ENCODE results near the gene MMP13. TPM values are rescaled to one million over a fixed set of nuclear protein-coding genes. Genes with fewer than 3 reads are reported as not detected.
A peak's percentile ranks its signal among the peaks of the same experiment; 100 is the strongest.
"Not testable (repeated sequence)": the region's sequence is repeated elsewhere in the genome, so short reads cannot be mapped to it uniquely, and the experiment has no call there.

The MMP13 gene
- total RNA-seq (2014; rRNA removed; shearing (Covaris generic)): 0.13 TPM in 1 of 2 replicates, not detected in the other

DNA sequence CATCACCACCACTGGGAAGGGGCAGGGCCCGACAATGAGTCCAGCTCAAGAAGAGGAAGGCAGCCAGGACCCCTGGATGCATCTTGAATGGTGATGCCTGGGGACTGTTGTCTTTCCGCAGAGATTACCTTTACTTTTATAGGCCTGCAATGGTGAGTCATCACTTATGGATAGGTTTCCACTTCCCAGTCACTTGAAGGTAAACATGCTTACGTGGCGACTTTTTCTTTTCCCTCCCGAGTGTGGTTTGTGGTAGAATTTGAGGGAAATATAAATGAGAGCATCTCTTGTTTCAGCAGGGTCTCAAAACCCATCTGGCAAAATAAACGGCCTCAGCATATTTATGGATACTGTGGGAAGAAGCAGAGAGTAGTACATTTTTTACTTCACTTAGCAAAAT, at the start of gene MMP13:
TSS of gene MMP13 (minus strand) at position 109 of the 400 bp plus-strand sequence. CDS start at position 82, 27 bp downstream.
- DNase-seq (ENCODE audit: low spot score): peak; percentile 68

DNA sequence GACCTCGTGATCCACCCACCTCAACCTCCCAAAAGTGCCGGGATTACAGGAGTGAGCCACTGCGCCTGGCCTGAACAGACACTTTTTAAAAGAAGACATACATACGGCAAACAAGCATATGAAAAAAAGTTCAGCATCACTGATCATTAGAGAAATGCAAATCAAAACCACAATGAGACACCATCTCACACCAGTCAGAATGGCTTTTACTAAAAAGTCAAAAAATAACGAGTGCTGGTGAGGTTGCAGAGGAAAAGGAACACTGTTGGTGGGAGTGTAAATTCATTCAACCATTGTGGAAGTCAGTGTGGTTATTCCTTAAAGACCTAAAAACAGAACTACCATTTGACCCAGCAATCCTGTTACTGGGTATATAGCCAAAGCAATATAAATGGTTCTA, 48.7 kb upstream of the MMP13 start:
- DNase-seq (ENCODE audit: low spot score): not testable (repeated sequence)

DNA sequence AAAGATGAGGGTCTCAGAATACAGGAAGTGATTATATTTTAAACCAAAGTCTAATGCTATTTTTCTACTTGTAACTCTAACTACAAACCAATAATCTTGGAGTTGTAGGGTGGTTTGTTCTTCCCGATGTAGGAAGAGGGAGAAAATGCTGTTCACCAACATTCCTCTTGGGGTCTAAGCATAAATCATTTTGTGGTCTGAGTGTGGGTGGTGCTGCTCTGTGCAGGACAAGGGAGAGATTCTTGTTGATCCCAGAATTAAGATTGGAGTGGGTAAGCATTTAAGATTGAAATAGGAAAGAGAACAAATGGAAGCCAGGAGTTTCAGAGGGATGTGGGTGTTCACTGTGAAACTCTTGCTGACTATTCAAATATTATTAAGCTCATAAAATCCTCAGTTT, 38.6 kb upstream of the MMP13 start:
- no peak for DNase-seq (ENCODE audit: low spot score)

DNA sequence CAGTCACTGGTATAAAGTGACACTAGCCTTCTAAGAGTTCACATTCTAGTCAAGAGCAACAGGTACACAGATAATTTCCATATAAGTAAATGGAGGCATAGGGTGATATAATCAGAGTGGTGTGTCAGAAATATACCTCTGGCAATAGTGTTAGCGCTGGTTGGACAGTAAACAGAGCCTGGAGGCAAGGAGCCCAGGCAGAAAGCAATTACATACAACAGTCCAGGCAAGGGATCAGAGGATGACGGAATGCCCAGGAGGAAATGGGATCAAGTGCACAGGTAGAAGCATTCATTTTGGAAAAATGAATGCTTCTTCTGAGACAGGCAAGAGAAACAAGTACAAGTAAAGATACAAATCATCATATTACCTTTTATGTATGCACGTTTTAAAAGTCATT, 36.2 kb upstream of the MMP13 start:
- DNase-seq (ENCODE audit: low spot score): no peak

DNA sequence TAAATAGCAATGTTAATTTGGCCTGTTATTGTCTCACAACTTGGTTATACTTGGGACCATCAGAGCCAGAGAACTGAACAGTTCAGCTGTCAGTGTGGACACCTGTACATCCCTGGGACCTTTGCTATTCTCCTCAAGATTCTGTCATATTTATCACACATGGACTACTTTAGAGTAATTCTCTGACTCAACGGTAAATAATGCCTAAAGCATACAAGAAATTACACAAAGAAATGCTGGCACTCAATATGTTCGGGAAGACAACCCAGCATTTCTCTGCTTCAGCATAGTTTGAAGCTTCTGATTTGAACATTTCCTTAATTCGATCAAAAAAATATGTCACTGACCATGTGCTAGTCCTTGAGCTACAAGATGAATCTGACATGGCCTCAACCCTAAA, 34.6 kb upstream of the MMP13 start:
- no peak for DNase-seq (ENCODE audit: low spot score)

DNA sequence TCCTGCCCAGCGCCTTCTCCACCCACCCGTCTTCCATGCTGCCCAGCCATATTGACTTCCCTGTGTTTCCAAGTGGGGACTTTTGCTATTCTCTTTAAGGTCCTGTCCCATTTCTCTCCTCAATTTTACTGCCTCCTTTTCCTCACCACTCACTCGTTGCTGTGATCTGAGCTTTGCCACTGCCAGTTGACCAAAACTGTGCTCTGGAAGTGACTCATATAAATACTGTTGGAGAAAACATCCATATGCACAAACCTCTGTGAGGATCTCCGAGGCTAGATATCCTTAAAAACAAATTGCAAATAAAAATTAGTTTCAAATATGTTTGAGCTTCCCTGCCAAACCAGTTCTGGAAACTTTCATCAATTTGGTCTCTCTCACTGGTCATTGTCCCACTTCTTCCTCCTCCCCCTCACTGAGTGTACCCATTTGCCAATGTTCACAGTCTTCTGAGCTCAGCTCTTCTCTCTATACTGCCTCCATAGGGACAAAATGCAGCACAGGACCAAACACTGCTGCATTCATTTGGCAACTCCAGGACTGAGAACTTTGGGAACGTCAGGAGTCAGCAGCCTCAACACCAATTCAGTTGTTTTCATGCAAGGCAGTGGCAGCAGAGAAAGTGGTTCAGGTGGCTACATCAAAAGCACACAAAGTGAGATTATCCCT, 34.0 kb upstream of the MMP13 start:
- DNase-seq (ENCODE audit: low spot score): no peak

DNA sequence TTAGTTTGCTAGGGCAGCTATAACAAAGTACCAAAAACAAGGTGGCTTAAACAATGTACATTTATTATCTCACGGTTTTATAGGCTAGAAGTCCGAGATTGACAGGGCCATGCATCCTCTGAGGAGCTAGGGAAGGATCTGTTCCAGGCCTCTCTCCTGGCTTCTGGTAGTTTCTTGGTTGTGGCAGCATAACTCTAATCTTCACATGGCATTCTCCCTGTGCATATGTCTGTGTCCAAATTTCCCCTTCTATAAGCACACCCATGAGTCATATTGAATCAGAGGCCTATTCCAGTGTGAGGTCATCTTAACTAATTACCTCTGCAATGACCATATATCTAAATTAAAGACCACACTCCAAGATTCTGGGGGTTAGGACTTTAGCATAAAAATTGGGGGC, 31.3 kb upstream of the MMP13 start:
- DNase-seq (ENCODE audit: low spot score): no peak

DNA sequence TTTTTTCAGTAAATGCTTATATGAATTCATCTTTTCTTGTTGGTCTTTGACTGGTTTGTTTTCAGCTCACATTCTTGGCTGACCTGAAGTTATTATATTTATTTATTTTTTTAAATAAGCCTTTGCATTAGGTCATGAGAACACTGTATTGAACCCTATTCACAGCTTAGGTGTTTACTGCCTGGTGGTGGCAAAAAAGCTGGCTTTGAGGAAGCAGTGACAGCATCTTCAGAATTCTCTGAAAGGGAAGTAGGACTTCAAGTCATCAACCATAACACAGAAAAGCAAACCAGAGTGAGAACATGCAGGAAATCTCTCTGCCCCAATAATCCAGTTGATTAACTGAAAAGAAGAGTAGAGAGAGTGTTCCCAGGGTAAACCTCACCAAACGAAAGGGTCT, 30.3 kb upstream of the MMP13 start:
- DNase-seq (ENCODE audit: low spot score): no peak

DNA sequence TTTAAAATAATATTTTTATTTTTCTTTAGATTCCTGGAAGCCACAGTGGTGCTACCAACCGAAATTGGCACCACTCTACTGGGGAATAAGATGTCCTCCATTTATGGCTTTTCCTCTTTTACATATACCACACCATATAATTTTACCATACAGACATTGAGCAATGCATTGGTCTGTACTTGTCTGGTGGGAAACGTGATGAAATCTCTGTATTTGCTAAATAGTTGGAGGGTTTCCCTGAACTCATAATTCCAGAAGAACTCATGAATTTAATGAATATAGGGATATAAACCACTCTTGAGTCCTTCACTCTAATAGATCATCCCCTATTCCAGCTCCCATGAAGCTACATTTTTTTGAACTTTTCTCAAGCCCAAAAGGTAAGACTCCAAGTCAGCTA, 28.0 kb upstream of the MMP13 start:
- no peak for DNase-seq (ENCODE audit: low spot score)

DNA sequence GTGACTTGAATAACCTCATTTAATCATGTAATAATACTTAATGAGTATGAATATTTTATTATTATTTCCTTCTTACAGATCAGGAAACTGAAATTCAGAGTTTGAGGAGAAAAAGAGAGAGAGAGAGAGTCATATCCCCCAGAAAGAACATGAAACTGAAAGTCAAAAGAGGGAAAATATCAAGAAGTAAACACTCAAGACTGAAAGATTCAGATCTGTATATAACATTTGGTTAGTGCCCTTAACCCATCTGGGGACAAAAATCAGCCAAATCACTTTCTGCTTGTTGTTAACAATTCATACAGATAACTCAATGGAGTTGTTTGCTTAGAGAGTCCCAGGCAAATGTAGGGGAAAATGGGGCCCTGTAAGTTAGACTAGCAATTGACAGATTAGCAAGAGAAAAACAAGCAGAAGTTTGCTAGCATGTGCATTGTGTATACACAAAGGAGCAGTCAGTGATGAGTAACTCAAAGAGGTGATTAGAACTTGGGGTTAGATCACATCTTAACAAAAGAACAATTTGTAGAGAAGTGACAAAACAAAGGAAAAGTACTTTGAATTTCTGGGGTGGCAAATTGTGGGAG, 25.9 kb upstream of the MMP13 start:
- DNase-seq (ENCODE audit: low spot score): no peak

DNA sequence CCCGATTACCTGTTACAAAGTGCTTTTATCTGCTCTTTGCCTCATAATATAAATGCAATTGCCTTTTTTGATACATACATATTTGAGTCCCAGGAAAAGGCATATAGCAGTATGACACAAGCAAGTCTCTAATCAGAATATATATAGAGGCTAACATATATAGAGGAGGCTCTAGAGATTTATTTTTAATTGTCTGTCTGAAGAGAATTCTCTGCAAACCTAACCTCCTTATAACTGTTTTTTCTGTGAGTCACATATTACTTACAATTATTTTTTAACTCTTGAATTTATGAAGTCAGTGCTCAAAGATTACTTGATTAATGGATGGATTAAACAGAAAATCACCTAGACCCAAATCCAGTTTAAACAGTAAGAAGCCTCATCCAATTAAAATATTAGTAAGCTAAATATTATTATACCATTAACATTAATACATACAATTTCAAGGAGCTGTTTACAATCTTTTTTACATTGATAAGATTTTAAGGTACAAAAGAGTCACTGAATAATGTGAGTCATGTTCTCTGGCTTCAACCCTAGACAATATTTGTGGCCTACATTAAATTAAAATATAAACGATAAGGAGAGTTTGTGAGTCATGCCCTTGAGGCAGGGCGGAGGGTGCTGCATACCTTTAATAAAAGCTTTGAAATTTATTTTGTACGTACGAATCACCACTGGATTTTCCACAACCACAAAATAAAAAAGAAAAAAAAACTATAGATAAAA, 19.2 kb upstream of the MMP13 start:
- peak; percentile 34 for DNase-seq (ENCODE audit: low spot score)

DNA sequence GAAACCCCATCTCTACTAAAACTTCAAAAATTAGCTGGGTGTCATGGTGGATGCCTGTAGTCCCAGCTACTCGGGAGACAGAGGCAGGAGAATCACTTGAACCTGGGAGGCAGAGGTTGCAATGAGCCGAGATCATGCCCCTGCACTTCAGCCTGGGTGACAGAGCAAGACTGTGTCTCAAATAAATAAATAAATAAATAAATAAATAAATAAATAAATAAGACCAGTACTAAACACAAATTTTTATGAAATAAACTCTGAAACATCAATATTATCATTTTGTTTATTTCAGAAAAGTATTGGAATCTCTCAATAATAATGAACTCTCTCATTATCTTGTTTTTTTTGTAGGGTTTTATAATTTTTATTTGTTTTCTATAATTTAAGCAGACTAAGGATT, 18.2 kb upstream of the MMP13 start:
- not testable (repeated sequence) for DNase-seq (ENCODE audit: low spot score)

DNA sequence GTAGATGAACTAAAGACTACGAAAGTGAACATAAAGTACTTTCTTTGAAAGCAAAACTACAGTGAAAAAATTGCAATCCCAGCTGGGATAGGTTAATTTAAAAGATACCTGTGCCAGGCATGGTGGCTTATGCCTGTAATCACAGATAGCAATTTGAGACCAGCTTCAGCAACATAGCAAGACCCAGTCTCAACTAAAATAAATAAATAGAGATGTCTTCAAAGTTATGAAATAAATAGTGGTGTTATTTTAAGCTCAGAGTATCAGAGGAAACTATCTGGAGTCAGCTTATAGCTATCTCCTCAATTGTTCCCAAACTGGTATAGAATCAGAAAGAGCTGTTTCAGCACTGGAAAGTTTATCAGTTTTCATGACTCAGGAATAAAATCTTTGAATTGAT, 17.3 kb upstream of the MMP13 start:
- no peak for DNase-seq (ENCODE audit: low spot score)

DNA sequence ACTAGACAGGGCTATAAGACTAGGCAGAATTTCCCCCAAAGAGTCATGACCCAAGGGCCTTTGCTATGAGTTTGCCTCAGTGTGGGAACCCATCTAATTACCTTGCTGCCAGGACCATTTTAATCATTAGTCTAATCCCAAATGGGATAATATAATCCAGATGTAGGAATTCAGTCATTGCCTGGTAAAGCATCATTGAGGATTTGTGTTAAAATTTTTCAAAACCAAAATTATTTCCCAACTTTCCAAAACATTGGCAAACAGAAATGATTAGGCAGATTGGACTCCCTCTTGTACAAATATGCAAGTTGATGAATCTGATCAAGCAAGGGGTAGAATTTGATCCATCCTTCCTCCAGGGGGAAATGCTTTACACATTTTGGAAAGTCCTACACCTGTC, 16.2 kb upstream of the MMP13 start:
- DNase-seq (ENCODE audit: low spot score): no peak

DNA sequence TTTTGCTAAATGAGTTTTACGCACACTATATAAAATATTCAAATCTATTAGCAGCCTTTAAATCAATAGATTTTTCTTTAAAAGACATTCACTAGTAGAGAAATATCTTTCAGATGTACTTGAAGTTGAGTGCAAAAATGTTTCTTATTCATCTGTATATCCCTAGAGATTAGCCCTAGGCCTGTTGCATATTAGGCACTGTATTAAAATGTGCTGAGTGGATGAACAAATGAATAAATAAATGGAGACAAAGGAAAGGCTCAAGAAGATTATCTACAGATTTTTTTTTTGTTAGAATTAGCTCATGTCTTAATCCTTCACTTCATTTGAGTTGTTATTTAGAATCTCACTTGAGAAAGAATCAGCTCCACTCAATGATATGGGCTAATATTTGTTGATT, 12.0 kb upstream of the MMP13 start:
- DNase-seq (ENCODE audit: low spot score): no peak

DNA sequence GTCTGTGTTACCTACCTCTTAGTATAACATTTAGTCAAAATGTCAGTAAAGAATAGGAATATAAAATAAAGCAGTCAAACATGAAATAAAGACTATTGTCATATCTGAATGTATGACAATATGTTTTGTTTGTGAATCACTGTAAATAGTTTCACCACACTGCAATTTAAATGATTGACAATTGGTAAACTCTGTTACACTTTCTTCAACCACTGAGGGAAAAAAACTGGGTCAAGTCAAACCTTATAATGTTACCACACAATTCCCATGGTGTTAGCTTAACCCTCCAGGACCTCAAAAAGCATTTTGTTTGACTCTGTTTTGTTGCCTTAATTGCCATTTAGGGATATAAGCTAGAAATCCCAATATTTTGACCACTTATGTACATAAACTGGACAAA, 10.5 kb upstream of the MMP13 start:
- DNase-seq (ENCODE audit: low spot score): no peak

DNA sequence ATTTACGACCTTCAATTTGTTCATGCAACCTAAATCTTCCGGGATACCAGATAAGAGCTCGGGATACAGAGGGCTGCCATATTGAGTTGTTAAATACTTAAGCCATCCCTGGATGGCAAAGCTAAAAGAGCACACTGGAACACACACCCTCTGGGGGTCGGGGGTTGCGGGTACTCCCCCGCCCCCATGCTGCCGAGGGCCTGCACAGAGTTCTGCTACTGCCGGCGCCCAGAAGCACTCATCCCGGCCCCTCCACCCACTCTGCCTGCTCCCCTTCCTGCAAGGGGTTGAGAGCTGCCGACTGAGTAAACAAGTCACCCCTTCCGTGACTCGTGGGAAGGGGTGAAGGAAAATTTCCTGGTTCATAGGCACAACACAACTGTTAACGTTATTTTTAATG, 9.3 kb upstream of the MMP13 start:
- no peak for DNase-seq (ENCODE audit: low spot score)

DNA sequence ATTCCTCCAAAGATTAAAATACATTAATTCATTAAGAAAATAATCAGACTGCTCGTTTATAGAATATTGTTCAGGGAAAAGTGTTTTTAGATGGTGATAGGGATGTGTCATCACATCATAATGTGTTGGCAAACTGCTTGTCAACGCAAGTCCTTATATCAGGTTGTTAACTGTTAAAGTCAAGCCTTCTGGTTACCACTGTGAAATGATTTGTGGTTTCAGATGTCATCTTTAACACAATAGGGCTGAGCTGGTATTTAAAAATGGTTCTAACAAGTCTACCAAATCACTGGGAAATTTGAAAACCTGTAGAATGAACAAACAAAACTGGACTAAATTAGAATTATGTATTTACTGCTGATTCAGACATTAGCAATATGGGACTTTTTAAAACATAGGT, 2.4 kb upstream of the MMP13 start:
- no peak for DNase-seq (ENCODE audit: low spot score)

DNA sequence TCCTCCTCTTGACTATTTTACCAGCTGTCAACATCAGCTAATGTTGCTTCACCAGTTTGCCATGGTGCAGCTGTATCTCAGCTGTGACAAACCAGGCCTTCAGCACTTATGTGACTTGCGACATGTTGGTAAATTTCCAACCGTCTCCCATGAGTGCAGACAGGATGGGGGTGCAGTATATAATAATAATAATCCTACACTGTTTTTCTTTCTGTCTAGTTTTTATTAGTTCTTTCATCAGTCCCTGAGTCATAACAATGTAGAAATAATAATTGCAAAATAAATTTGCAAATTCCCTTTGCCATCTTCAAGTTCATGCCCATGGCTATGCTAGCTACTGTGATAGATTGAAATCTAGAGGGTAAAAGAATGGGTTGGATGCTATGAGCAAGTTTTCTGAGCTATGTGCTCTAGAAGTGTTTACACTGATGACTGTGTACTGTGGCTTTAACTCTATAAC, 4.9 kb downstream of the MMP13 start:
- DNase-seq (ENCODE audit: low spot score): no peak

DNA sequence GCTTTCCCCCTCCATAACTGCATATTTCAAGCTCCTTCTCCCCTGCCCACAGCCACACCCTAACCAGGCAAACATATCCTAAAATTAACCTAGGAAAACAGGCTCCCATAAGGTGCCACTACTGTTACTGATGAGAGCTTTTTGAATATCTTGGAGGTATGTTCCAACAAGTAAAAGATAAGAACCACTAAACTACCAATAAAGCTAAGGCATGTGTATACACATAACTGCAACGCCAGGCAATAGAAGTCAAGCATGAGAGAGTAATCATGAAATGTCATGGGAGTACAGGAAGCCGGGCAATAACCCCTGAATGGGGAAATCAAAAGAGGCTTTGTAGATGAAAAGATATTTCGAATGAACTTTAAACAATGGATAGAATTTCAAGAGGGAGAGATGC, 9.3 kb downstream of the MMP13 start:
- no peak for DNase-seq (ENCODE audit: low spot score)

DNA sequence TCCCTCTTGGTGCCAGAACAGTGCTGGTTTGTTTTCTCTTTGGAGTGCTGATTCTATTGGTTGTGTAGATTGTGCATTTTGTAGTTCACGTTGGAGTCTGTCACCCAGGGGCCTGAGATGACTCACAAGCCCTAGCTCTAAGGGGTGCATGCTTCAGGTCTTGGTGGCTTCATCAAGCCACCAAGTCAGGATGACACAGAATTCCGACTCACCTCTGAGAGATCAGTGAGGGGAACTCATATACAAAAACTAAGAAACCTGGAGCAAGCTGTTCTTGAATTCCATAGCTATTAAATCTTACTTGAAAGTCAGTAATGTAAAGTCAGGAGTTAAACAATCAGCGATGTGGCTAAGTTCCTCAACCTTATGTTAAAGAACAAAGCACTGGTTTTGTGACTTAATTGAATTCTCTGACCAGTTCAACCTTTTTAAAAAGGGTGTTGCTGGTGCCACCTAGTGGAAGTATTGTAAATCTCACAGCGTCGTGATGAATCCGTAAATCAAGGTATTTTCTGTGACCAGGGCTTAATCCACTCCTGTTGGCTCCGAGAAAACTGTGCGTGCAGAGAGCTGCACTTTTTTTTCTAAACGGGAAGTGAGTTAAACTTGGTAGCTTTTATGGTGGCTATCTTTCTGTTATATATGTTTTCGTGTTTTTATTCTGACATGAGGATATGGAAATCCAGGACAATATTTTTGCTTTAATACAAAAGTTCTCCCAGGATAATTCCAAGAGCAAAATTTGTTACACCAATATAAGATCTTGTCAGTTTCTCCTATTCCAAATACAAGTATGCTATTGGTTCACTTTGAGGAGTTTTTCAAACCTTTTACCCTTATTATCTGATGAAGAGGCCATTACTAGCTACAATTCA, 14.6 kb downstream of the MMP13 start:
- peak; percentile 94 for DNase-seq (ENCODE audit: low spot score)

Data from HT-29 (cell line).